GM21381 (cell line): Measurements from ENCODE around the gene NCAPG2.
A peak's percentile ranks its signal among the peaks of the same experiment; 100 is the strongest.
"Not testable (repeated sequence)": the region's sequence is repeated elsewhere in the genome, so short reads cannot be mapped to it uniquely, and the experiment has no call there.

Experiments used
- ATAC-seq: cut with Tn5 transposase; IDR thresholded peaks from one replicate; pipeline ENCODE4 v1.9.1; 2021; ENCODE audit warnings: mild to moderate bottlenecking, moderate library complexity; ENCODE audit not compliant: unreplicated experiment

Gene NCAPG2

GRCh38 chr7:158682456-158682855 is 22.1 kb downstream of the NCAPG2 start:
- ATAC-seq, result no peak

GRCh38 chr7:158680754-158681153 is 23.9 kb downstream of the NCAPG2 start:
- no peak for ATAC-seq

- no peak for ATAC-seq
Observed at GRCh38 chr7:158676906-158677305, 27.7 kb downstream of the NCAPG2 start.

GRCh38 chr7:158676171-158676840 is 28.3 kb downstream of the NCAPG2 start:
- ATAC-seq, result no peak

GRCh38 chr7:158672975-158673374 is 31.6 kb downstream of the NCAPG2 start:
- ATAC-seq, result no peak

- ATAC-seq, result not testable (repeated sequence)
Observed at GRCh38 chr7:158668086-158668485, 36.5 kb downstream of the NCAPG2 start.

- ATAC-seq, result not testable (repeated sequence)
Observed at GRCh38 chr7:158666966-158667678, 37.5 kb downstream of the NCAPG2 start.

GRCh38 chr7:158666401-158666800 is 38.2 kb downstream of the NCAPG2 start:
- no peak for ATAC-seq

- ATAC-seq, result no peak
Observed at GRCh38 chr7:158664406-158664805, 40.2 kb downstream of the NCAPG2 start.

- no peak for ATAC-seq
Observed at GRCh38 chr7:158663428-158663741, 41.2 kb downstream of the NCAPG2 start.

GRCh38 chr7:158662610-158663427 is 41.8 kb downstream of the NCAPG2 start:
- no peak for ATAC-seq

GRCh38 chr7:158658475-158658874 is 46.1 kb downstream of the NCAPG2 start:
- ATAC-seq, result no peak

- ATAC-seq, result peak; percentile 32
Observed at GRCh38 chr7:158657189-158657746, 47.3 kb downstream of the NCAPG2 start.

GRCh38 chr7:158655931-158656441 is 48.6 kb downstream of the NCAPG2 start:
- ATAC-seq, result peak; percentile 96

GRCh38 chr7:158655507-158655906 is 49.1 kb downstream of the NCAPG2 start:
- no peak for ATAC-seq

- ATAC-seq, result no peak
Observed at GRCh38 chr7:158651968-158652565, 52.5 kb downstream of the NCAPG2 start.

- ATAC-seq, result no peak
Observed at GRCh38 chr7:158650821-158651225, 53.8 kb downstream of the NCAPG2 start.

- no peak for ATAC-seq
Observed at GRCh38 chr7:158649279-158649678, 55.3 kb downstream of the NCAPG2 start.

- no peak for ATAC-seq
Observed at GRCh38 chr7:158648787-158649186, 55.8 kb downstream of the NCAPG2 start.

- ATAC-seq, result no peak
Observed at GRCh38 chr7:158648168-158648567, 56.4 kb downstream of the NCAPG2 start.

- no peak for ATAC-seq
Observed at GRCh38 chr7:158647475-158647792, 57.2 kb downstream of the NCAPG2 start.
